DMS114 treated with DMSO at 0.1 percent for 48 hours (cell line): Measurements from ENCODE around the gene LPO.

Experiments used
- DNase-seq: peaks from one replicate; lab custom pipeline; 2025; ENCODE audit not compliant: unreplicated experiment; lab: John Stamatoyannopoulos, UW

The LPO gene

DNA sequence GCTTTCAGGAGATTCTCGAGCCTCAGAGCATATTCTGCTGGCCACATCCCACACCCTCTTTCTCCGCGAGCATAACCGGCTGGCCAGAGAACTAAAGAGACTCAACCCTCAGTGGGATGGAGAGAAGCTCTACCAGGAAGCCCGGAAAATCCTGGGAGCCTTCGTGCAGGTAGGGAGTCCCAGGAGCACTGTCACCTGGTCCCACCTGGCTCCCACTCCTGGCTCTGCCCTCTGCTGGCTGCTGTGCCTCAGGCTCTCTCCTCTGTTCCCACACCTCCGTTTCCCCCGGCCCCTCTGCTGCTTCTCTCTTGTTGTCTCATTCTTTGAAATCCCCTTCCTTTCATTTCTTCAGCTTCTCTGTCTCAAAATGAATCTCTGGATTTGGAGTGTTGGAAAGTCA, 16.4 kb downstream of the LPO start:
- no peak for DNase-seq

DNA sequence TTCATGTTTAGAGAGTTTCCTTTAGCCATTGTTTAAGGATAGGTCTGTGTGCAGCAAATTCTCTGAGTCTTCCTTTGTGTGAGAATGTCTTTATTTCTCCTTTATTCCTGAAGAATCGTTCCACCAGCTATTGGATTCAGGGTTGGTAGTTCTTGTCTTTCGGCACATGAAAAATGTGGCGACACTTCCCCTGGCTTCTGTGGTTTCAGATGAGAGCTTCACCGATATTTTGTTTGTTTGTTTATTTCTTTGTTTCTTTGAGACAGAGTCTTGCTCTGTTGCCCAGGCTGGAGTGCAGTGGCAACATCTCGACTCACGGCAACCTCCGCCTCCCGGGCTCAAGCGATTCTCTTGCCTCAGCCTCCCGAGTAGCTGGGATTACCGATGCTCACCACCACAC, 23.8 kb downstream of the LPO start:
- no peak for DNase-seq

DNA sequence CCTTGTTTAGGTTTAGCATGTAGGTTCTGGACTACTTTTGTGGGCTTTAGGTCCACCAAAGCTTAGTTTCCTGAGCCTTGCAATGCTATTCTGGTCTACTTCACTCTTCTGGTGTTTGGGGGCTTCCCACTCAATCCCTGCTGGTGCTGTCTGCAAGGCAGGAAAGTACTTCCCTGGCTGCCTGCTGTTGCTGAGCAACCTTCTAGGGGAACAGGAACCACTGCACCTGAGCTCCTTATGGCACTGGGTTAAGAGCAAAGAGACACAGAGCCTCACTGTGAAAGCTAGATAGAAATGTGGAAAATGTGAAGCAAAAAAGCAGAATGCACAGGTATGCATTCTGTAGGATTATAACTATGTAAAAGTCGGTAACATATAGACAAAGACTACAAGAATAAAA, 25.4 kb downstream of the LPO start:
- DNase-seq, result no peak

DNA sequence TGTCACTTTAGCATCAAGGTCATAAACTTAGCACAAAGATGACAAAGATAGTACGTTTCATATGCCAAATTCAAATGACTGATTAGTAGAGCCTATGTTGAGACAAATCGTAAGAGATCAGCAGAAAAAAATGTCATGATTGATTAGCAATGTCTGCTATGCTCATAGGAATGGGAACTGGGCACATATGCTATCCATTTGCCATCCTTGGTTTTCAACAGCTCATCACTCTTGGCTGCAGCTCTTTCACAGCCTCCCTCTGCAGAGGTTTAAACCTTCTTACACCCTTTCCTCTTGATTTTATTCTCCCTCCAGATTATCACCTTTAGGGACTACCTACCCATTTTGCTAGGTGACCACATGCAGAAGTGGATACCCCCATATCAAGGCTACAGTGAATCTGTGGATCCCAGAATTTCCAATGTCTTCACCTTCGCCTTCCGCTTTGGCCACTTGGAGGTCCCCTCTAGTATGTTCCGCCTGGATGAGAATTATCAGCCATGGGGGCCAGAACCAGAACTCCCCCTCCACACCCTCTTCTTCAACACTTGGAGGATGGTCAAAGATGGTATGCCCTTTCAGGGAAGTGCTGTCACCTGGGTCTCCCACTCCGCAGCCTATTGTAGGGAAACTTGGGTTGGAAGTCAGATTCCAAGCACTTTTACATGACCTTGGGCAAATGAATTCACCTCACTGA, 26.2 kb downstream of the LPO start:
- no peak for DNase-seq

DNA sequence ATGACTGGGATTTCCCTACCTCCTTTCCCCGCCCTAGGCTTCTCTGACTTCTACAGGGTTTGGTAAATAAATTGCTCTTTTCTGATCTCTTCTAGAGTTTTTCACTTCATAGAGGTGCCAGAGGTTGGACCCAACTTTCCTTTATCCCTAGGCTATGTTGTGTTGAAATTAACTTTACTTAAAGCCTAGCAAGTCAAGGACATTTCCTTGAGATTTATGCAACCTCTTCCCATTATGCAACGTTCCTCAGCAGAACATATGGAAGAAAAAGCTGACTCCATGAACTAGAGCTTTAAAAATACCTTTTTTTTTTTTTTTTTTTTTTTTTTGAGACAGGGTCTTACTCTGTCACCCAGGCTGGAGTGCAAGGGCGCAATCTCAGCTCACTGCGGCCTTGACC, 26.9 kb downstream of the LPO start:
- DNase-seq, result no peak

DNA sequence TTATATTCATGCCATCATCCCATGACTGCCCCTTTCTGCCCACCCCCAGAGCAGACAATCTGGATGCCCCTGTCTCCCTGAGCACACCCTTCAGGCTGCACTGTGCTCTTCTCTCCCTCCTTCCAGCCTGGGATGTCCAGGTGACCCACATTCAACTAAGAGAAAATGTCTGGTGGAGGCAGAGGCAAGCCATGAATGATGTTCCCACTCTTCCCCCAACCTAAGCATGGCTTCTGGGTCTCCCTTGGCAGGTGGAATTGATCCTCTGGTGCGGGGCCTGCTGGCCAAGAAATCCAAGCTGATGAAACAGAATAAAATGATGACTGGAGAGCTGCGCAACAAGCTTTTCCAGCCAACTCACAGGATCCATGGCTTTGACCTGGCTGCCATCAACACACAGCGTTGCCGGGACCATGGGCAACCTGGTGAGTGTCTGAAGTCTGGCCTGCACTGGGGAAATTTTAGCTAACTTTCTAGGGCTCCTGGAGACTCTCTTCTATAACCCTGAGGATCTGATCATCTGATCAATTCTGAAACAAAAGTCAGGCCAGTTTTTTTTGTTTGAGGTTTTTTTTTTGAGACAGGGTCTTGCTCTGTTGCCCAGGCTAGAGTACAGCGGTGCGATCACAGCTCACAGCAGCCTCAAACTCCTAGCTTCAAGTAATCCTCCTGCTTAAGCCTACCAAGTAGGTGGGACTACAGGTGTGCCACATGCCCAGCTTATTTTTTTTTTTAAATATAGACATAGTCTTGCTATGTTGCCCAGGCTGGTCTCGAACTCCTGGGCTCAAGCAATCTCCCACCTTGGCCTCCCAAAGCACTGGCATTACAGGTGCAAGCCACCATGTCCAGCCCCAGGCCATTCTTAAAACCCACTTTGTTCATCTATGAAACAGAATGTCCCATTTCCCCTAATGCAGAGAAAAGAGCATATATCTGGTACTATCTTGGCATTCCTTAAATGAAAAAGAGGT, 27.8 kb downstream of the LPO start:
- no peak for DNase-seq

DNA sequence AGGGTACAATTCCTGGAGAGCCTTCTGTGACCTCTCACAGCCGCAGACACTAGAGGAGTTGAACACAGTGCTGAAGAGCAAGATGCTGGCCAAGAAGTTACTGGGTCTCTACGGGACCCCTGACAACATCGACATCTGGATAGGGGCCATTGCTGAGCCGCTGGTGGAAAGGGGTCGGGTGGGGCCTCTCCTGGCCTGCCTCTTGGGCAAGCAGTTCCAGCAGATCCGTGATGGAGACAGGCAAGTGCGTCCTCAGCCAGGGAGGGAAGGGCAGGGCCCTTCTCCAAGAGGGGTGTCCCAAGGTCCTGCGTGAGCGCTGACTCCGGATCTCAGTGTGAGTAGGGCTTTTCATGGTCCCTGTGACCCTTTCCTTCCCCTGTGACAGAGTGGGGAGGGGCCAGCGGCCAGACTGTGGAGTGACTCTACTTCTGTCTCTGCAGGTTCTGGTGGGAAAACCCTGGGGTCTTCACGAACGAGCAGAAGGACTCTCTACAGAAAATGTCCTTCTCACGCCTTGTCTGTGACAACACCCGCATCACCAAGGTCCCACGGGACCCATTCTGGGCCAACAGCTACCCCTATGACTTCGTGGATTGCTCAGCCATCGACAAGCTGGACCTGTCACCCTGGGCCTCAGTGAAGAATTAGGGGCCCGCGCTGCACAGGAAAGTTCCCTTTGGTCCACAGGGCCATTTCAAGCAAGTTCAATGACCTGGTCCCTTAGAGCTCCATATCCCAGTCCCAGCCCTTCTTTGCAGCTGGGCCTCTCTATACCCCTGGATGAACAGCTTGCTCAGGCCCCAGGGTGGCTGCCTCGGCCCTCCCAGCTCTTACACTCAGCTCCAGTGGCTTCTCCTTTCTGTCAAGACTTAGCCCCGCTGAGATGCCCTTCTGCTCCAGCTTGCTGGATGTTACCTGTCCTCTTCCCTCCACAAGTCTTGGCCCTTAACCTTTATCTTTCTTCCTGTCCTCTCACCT, 29.3 kb downstream of the LPO start:
- DNase-seq, result no peak

DNA sequence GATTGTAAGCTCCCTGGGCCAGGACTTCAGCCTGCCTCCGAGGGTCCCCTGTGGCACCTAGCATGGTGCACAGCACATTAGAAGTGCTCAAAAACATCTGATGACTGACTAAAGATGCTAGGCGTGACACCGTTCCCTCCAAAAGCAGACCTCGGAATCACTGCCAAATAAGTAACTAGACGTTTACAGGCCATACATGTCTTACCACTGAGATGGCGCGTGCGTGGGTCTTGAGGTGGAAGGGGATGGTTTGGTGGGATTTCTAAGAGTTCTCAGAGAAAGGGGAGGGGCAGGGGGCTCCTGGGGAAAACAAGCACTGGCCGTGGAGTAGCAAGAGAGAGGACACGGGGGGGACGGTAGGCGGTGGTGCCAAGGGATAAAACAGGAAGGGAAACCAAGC, 29.9 kb downstream of the LPO start:
- no peak for DNase-seq

DNA sequence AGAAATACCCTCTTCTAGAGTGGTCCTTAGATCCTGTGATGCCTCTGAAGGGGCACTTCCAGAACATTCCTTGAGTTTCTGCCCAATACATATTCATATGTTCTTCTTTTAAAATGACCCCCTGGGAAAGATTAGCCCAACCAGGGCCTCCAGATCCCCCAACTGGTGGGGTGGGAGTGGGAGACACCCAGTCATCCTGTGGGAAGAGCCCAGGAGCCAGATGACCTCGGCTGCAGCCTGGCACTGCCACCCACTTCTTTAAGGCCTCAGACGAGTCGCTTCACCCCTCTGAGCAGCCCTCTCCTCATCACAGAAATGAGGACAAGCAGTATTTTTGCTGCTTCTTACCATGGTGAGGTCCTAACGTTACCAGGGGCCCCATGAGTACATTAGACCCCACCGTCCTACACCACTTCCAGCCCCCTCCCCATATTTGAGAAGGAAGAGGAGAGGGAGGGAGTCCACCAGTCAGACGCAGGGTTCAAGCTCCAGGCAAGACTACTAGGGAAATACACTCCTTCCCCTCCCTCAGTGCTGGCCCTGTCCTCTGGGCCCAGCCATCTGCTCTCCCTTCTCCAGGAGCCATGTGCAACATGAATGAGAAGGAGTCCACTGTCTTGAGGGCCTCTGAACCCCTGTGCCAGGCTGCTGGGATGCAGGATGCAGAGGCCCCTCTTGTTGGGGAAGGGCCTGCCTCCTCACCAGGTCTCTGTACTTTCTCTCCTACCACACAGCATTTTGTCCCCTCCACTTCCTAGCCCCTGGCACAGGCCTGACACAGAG, 30.6 kb downstream of the LPO start:
- DNase-seq, result no peak

DNA sequence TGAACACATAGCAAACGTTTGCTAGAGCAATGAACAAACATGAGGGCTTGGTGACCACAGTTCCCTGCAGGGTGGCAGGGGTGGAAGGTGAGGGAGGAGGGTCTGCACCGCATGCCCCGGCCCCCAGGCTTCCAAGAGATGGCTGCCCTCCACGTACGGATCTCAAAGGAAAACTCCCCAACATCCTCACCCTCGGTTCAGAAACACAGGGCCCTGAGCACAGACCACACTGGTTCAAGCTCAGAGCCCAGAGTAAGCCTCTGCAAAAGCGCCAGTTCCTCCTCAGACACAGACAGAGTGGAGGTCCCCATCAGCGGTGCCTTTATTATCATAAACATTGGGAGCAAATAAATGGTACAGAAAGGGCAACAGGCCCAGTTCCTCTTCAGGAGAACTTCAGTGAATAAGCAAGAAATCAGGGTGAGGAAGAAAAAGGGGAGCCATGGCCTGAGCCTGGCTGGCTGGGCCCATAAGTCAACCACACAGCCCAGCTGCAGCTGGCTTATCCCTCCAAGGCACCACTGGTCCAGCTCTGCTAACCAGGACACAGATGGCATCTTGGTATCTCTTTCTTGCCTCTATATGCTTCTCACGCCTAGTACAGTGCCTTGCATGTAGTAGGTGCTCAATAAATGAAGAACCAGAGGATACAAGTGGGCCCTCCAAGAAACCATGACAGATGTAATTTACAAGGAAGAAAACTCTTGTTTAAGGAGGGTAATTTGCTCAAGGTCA, 31.3 kb downstream of the LPO start:
- DNase-seq, result no peak

DNA sequence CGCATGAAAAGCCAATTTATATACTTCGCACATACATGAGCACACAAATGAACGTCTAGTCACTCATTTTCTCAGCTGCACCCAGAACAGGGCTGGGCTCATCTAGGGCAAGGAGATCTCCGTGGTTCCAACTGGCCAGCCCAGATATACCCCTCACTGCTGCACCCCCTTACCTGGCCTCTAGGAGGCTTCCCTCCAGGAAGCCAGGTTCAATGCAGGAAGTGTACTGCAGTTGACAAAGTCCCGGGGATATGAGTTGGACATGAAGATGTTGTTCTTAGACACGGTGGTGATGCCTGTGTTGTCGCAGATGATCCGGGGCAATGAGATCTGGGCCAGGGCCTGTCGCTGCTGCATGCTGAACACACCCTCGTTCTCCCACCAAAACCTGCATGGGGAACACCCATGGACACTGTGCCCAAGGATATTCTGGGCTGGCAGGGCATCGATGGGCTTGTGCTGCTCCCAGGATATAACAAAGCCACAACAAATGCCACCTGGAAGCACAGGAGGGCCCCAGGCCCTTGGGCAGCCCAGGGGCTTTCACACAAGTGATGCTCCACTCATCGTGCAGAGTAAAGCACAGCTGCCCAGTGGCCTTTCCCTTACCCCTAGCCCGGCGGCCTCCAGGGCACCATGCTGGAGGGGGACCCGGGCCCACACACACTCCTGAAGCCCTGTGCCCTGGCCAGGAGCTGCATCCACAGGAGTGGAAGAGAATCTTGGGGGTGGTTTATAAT, 32.3 kb downstream of the LPO start:
- no peak for DNase-seq

DNA sequence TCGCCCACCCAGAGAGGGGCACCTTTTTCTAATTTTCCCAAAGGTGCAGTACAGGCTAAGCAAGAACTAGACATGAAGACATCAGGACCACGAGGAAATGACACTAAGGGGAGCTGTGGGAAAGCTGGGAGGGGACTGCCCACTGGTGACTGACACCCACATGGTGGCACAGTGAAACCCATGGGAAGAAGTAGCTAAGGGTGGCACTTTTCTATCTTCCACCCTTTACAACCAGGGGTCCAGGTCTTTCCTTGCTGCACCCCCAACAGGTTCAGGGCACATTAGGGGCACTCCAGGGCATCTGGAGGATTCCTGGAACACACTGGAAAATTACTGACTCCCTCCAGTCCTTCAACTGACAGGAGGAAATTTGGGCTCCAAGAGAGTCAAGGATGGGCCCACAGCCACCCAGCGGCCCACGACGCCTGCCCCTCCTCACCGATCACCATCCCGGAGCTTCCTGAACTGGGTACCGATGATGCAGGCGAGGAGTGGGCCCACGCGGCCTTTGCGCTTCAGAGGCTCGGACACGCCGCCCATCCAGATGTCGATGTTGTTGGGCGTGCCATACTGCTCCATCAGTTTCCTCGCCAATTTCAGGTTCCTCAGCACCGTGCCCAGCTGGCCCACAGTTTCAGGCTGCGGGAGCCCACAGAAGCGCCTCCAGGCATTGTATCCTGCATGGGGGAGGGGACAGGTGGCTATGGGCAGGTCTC, 33.0 kb downstream of the LPO start:
- no peak for DNase-seq

DNA sequence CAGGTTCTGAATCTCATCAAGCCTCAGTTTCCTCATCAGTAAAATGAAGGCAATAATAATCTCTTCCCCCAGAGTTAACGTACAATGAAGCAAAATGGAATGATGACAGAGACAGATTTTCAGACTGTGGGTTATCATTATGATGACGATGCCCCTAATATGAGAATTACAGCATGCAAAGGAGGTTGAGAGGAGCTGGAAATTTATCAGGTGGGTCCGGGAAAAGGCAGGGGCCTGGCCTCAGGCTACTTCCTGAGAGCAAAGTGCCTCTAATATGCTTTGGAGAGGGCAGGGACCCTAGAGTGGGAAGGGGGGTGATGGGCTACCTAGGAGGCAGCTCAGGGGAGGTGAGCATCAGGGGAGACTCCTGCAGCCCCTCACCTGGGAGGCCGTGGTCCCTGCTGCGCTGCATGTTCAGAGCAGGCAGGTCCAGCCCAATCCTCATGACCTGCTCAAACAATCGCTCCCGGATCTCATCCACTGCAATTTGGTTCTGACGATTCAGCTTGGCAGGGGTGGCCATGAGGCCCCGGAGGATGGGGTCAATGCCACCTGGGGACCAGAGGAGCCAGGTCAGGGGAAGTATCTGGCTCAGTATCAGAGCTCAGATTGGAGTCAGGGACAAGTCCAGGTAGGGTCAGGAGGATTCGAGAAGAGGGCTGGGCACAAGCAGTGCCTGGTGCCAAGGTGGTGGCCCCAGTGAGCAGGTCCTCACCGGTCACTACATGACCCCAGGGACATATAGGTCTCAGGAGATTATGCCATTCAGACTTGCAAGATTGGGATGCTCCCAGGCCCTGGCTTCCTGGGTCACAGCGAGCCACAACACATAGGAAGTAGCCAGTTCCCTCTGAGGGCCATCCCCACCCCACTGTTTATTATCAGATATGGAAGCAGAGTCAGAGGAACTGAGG, 34.2 kb downstream of the LPO start:
- DNase-seq, result no peak

DNA sequence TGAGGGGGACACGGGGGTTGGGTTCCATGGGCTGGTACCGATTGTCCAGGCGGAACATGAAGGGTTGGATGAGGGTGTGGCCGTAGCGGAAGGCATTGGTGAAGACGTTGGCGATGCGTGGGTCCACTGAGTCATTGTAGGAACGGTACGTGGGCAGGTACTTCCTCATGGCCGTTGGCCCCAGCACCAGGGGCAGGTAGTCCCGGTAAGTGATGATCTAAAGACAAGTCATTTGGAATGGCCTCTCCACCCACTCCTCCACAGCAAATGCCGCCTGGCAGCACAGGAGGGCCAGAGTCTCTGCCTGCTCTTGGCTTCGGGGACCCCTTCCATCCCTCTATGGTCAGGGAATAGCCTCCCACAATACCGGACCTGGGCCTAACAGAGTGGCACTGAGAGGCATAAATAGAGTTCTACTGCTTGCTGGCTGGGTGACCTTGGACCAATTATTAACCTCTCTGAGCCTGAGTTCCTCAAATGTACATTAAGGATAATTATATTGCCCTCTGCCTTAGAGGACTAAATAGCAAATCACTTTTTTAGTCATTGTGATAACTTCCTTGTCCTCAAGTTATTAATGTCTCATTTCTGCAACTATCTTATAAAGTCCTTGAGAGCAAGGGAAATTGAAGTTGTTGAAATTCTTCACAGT, 35.2 kb downstream of the LPO start:
- no peak for DNase-seq

DNA sequence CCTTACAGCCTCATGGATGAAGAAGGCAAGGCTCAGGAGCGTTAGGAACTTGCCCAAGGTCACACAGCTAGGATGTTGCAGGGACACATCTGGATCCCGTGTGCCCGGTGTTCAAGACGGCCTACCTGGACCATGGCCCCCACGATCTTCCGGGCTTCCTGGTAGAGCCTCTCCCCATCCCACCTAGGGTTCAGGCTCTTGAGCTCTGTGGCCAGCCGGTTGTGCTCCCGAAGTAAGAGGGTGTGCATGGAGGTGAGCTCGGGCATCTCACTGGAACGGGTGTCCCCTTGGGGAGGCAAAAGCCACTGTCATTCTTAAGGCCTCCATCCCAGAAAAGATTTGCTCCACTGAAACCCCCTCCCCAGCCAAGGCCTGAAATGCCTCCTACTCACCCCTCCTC, 37.0 kb downstream of the LPO start:
- DNase-seq, result no peak

DNA sequence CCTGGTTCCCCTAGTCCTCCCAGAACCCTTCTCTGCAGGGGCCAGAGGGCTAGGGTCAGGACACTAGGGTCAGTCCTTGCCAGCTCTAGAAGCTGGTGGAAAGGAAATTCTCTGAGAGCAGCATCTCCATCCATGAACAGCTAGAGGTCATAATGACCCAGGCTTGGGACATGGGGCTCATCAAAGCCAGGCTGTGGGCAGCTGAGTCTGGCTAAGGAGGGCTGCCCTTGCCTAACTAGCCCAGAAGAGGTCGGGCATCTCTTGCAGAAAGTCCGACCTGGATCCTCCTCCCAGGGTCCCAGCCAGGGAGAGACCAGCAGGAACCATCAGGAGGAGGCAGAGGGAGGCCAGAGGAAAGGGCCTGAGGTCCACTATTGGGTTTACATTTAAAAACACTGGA, 38.0 kb downstream of the LPO start:
- no peak for DNase-seq
